Measurements from ENCODE around the gene ZFP36L1.

DNA sequence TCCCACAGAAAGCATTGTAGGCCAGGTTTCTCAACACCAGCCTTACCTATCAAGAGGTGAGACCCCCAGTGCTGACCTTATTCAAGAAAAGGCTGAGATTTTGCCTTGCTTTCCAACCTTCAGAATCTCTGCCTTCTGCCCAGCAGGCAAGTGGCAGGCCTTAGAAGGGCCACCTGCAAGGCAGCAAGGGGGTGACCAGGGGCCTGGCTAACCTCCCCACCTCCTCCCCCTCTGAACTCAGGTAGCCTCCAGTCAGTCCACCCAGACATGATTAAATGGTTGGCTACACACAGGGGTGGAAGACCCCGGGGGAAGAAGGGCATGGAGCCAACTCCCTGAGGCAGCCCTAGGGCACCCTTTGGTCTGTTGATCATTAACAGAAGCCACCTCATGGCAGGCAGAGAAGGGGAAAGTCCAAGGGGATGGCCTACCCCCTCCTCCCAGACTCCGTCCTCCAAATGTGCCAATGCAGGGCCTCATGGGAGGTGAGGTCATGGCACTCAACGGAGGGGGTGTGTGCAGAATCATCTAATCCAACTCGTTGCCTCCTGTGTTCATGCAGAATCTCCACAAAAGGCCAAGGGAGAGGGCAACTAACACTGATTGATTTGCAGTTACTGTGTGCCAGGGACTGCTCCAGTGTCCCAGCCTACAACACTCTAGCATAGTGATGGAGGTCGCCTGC is 8.5 kb downstream of the ZFP36L1 start:
- TF ChIP-seq CCAR2 (IDR thresholded peaks at IDR 0.05; ENCODE audit: low read depth, low read length) (no peak), SMAD1 (IDR thresholded peaks at IDR 0.05; ENCODE audit: low read depth, low read length, partially characterized antibody) (no peak), TAF1 (IDR thresholded peaks at IDR 0.05; ENCODE audit: control insufficient read depth, extremely low read depth, insufficient read depth, low read length, severe bottlenecking) (no peak), NONO (IDR thresholded peaks at IDR 0.05; ENCODE audit: low read depth in 2 of 2, low read length in 1 of 2) (no peak), XRCC5 (IDR thresholded peaks at IDR 0.05; ENCODE audit: low read depth, low read length) (no peak)
- TF ChIP-seq, protein P1, sequence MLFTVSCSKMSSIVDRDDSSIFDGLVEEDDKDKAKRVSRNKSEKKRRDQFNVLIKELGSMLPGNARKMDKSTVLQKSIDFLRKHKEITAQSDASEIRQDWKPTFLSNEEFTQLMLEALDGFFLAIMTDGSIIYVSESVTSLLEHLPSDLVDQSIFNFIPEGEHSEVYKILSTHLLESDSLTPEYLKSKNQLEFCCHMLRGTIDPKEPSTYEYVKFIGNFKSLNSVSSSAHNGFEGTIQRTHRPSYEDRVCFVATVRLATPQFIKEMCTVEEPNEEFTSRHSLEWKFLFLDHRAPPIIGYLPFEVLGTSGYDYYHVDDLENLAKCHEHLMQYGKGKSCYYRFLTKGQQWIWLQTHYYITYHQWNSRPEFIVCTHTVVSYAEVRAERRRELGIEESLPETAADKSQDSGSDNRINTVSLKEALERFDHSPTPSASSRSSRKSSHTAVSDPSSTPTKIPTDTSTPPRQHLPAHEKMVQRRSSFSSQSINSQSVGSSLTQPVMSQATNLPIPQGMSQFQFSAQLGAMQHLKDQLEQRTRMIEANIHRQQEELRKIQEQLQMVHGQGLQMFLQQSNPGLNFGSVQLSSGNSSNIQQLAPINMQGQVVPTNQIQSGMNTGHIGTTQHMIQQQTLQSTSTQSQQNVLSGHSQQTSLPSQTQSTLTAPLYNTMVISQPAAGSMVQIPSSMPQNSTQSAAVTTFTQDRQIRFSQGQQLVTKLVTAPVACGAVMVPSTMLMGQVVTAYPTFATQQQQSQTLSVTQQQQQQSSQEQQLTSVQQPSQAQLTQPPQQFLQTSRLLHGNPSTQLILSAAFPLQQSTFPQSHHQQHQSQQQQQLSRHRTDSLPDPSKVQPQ (CRISPR knock-in tag; IDR thresholded peaks at IDR 0.05; ENCODE audit: borderline replicate concordance), result no peak
- TF ChIP-seq, protein P2, sequence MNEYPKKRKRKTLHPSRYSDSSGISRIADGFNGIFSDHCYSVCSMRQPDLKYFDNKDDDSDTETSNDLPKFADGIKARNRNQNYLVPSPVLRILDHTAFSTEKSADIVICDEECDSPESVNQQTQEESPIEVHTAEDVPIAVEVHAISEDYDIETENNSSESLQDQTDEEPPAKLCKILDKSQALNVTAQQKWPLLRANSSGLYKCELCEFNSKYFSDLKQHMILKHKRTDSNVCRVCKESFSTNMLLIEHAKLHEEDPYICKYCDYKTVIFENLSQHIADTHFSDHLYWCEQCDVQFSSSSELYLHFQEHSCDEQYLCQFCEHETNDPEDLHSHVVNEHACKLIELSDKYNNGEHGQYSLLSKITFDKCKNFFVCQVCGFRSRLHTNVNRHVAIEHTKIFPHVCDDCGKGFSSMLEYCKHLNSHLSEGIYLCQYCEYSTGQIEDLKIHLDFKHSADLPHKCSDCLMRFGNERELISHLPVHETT (CRISPR knock-in tag; conservative IDR thresholded peaks at IDR 0.05 in 1 of 2, IDR thresholded peaks at IDR 0.05 in 1 of 2), result no peak
- TF ChIP-seq, protein P3, sequence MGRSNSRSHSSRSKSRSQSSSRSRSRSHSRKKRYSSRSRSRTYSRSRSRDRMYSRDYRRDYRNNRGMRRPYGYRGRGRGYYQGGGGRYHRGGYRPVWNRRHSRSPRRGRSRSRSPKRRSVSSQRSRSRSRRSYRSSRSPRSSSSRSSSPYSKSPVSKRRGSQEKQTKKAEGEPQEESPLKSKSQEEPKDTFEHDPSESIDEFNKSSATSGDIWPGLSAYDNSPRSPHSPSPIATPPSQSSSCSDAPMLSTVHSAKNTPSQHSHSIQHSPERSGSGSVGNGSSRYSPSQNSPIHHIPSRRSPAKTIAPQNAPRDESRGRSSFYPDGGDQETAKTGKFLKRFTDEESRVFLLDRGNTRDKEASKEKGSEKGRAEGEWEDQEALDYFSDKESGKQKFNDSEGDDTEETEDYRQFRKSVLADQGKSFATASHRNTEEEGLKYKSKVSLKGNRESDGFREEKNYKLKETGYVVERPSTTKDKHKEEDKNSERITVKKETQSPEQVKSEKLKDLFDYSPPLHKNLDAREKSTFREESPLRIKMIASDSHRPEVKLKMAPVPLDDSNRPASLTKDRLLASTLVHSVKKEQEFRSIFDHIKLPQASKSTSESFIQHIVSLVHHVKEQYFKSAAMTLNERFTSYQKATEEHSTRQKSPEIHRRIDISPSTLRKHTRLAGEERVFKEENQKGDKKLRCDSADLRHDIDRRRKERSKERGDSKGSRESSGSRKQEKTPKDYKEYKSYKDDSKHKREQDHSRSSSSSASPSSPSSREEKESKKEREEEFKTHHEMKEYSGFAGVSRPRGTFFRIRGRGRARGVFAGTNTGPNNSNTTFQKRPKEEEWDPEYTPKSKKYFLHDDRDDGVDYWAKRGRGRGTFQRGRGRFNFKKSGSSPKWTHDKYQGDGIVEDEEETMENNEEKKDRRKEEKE (IDR thresholded peaks at IDR 0.05; ENCODE audit: borderline replicate concordance in 1 of 2, control insufficient read depth in 1 of 2, low read depth in 2 of 2, low read length in 1 of 2), result no peak
- TF ChIP-seq, protein P4, sequence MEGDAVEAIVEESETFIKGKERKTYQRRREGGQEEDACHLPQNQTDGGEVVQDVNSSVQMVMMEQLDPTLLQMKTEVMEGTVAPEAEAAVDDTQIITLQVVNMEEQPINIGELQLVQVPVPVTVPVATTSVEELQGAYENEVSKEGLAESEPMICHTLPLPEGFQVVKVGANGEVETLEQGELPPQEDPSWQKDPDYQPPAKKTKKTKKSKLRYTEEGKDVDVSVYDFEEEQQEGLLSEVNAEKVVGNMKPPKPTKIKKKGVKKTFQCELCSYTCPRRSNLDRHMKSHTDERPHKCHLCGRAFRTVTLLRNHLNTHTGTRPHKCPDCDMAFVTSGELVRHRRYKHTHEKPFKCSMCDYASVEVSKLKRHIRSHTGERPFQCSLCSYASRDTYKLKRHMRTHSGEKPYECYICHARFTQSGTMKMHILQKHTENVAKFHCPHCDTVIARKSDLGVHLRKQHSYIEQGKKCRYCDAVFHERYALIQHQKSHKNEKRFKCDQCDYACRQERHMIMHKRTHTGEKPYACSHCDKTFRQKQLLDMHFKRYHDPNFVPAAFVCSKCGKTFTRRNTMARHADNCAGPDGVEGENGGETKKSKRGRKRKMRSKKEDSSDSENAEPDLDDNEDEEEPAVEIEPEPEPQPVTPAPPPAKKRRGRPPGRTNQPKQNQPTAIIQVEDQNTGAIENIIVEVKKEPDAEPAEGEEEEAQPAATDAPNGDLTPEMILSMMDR (IDR thresholded peaks at IDR 0.05 in 2 of 3, conservative IDR thresholded peaks at IDR 0.05 in 1 of 3; ENCODE audit: insufficient read depth in 2 of 3, low read depth in 1 of 3, low read length in 3 of 3), result no peak
